Kidney epithelial cell (primary cell): ENCODE results near the gene DUSP23. TPM values are rescaled to one million over a fixed set of nuclear protein-coding genes. Genes with fewer than 3 reads are reported as not detected.

Experiments
- DNase-seq: peaks from one replicate; pipeline ENCODE4 v3.0.0-alpha.2; 2010; ENCODE audit warnings: low read depth
- H3K27me3 ChIP-seq: 2 replicates; pipeline ENCODE4 v1.6.0; 2011; ENCODE audit warnings: low read length; ENCODE audit not compliant: control insufficient read depth, insufficient read depth
- H3K36me3 ChIP-seq: 2 replicates; pipeline ENCODE4 v1.5.1; 2011; ENCODE audit warnings: low read length; ENCODE audit not compliant: control insufficient read depth, insufficient read depth
- H3K4me3 ChIP-seq: 2 replicates; pipeline ENCODE4 v1.5.1; 2011; ENCODE audit warnings: low read depth, mild to moderate bottlenecking, control low read depth, low read length
- CTCF ChIP-seq: IDR thresholded peaks from 2 replicates; pipeline ENCODE4 v1.5.1; 2011; ENCODE audit warnings: mild to moderate bottlenecking, moderate library complexity, low read length, control low read depth, inconsistent platforms; ENCODE audit not compliant: insufficient read depth, poor library complexity, severe bottlenecking
- total RNA-seq: library from RNA; depleted of rRNA; stranded (reverse); fragments of >200 nt; gene quantifications from 2 replicates; pipeline ENCODE4 v1.2.3, GENCODE V29; 2015

DUSP23 gene
- total RNA-seq, 1 donor from 2014 or later, result 67.3 TPM

GRCh38 chr1:159749630-159750029 lies 31.1 kb upstream of the DUSP23 start:
- H3K27me3 ChIP-seq, result no peaks in the 10 kb centered on the region
- DNase-seq, result no peak
- H3K4me3 ChIP-seq, result no peak overlapping the region
- no peaks in the 10 kb centered on the region for H3K36me3 ChIP-seq
- no peak for TF ChIP-seq CTCF

DNA sequence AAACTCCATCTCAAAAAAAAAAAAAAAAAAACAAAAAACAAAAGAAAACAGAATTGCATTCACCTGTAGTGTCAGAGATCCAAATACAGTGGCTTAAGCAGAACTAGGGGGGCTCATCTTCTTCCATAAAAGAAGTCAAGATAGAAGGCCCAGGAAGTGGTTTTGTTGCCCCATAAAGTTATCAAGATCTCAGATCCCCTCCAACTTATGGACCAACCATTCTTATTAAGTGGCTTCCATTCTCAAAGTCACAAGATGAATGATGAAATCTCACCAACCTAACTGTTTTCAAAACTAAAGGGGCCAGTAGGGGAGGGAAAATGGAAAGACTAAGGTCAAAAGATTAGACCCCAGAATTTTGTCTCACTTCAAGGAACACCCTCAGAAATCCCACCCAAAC lies 30.1 kb upstream of the DUSP23 start:
- no peak for DNase-seq
- no peaks in the 10 kb centered on the region for H3K27me3 ChIP-seq
- no peaks in the 10 kb centered on the region for H3K36me3 ChIP-seq
- H3K4me3 ChIP-seq, result no peak overlapping the region
- TF ChIP-seq CTCF, result no peak

DNA sequence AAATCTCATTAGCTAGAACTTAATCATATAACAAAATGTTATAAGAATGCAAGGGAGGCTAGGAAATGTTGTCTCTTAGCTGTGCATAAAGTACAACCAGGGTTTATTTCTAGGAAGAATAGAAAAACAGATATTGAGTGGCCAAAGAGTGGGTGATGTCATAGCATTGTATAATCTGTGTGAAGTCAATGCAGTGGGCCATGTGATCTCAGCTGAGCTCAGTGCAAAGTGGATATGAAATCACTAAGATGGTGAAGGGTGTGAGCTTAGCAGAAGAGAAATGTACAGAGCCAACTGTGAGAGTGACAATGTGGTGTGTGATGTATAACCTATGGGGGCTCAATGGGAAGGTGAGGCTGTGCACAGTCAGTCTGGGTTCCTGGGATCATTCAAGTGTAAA lies 29.7 kb upstream of the DUSP23 start:
- H3K4me3 ChIP-seq, result no peak overlapping the region
- no peaks in the 10 kb centered on the region for H3K27me3 ChIP-seq
- TF ChIP-seq CTCF, result no peak
- DNase-seq, result no peak
- no peaks in the 10 kb centered on the region for H3K36me3 ChIP-seq

DNA sequence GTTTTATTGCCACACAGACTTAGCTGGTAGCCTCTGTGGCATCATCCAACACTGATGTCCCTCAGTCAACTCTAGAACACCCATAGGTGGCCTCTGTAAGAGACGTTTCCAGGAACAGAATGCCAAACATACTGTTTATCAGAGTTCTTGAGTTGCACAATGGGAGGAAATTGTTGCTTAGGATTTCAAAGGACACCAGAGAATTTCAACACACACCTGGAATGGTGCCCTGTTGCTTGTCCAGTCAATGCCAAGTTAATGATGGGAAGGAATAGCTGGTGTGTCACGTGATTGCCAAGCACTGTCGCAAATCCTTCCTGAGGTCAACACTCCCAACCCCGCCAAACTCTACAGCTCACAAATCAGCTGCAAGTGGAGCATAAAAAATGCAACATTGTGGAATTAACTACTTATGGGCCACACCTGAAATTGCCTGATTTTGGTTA lies 28.6 kb upstream of the DUSP23 start:
- Histone ChIP-seq H3K4me3 (no peak overlapping the region), H3K36me3 (no peaks in the 10 kb centered on the region), H3K27me3 (no peaks in the 10 kb centered on the region)
- TF ChIP-seq CTCF, result no peak
- no peak for DNase-seq

- no peaks in the 10 kb centered on the region for H3K27me3 ChIP-seq
- no peak overlapping the region for H3K4me3 ChIP-seq
- H3K36me3 ChIP-seq, result no peaks in the 10 kb centered on the region
- no peak for TF ChIP-seq CTCF
- no peak for DNase-seq
Observed at GRCh38 chr1:159753386-159753785, 27.4 kb upstream of the DUSP23 start.

GRCh38 chr1:159755451-159756007 lies 25.2 kb upstream of the DUSP23 start:
- no peak for DNase-seq
- TF ChIP-seq CTCF, result no peak
- Histone ChIP-seq H3K27me3 (no peaks in the 10 kb centered on the region), H3K4me3 (no peak overlapping the region), H3K36me3 (no peaks in the 10 kb centered on the region)
